CD14-positive monocyte (primary cell): ENCODE measurements around the gene PDCD4. TPM values are rescaled to one million over a fixed set of nuclear protein-coding genes. Genes with fewer than 3 reads are reported as not detected.

Experiments used
- DNase-seq, 3 donors: peaks; one replicate each; pipeline ENCODE4 v3.0.0-alpha.2; 2011 to 2022
- H2AFZ ChIP-seq: 2 replicates; pipeline ENCODE4 v1.6.0; 2012; ENCODE audit warnings: mild to moderate bottlenecking, low read depth, low read length, inconsistent platforms; ENCODE audit not compliant: insufficient read depth, poor library complexity, severe bottlenecking
- H3K27ac ChIP-seq, 2 donors: 1 replicate in 1 of 2; 2 replicates in 1 of 2; pipeline ENCODE4 v1.5.1; 2012 to 2013; ENCODE audit warnings: low read length in 2 of 2, control low read depth in 1 of 2, inconsistent platforms in 1 of 2, low read depth in 1 of 2, mild to moderate bottlenecking in 1 of 2
- H3K27me3 ChIP-seq, 2 donors: one replicate each; pipeline versions ENCODE4 v1.6.0 to v1.6.1; 2011 to 2013; ENCODE audit warnings: low read length in 2 of 2; ENCODE audit not compliant: control insufficient read depth in 2 of 2, insufficient read depth in 2 of 2
- H3K36me3 ChIP-seq, 2 donors: replicated peaks in 1 of 2; 1 replicate in 1 of 2; 2 replicates in 1 of 2; pipeline versions ENCODE4 v1.5.1 to v1.6.1; 2012 to 2013; ENCODE audit warnings: low read length in 2 of 2, control low read depth in 1 of 2, inconsistent platforms in 1 of 2, mild to moderate bottlenecking in 1 of 2; ENCODE audit not compliant: insufficient read depth in 2 of 2, control insufficient read depth in 1 of 2
- H3K4me1 ChIP-seq, 2 donors: 1 replicate in 1 of 2; 2 replicates in 1 of 2; pipeline versions ENCODE4 v1.5.1 to v1.6.1; 2012 to 2013; ENCODE audit warnings: low read length in 2 of 2, control low read depth in 1 of 2, inconsistent platforms in 1 of 2, mild to moderate bottlenecking in 1 of 2, moderate library complexity in 1 of 2; ENCODE audit not compliant: insufficient read depth in 2 of 2, control insufficient read depth in 1 of 2
- H3K4me2 ChIP-seq: replicated peaks from 2 replicates; pipeline ENCODE3; 2012; ENCODE audit warnings: low read length, moderate library complexity, mild to moderate bottlenecking; ENCODE audit not compliant: poor library complexity, severe bottlenecking; ENCODE audit errors: extremely low read depth
- H3K4me3 ChIP-seq, 3 experiments: fragments of 200-600 bp in 1 of 3; sonication (generic) in 1 of 3; replicated peaks in 1 of 3; 1 replicate in 2 of 3; 2 replicates in 1 of 3; pipeline ENCODE4 v1.5.1; 2011 to 2013; ENCODE audit warnings: low read length in 3 of 3, mild to moderate bottlenecking in 3 of 3, control low read depth in 2 of 3, low read depth in 2 of 3, inconsistent platforms in 1 of 3, moderate library complexity in 1 of 3
- H3K79me2 ChIP-seq: 2 replicates; pipeline ENCODE4 v1.6.0; 2012; ENCODE audit warnings: mild to moderate bottlenecking, control low read depth, inconsistent platforms, low read length, moderate library complexity; ENCODE audit not compliant: insufficient read depth
- H3K9ac ChIP-seq: 2 replicates; pipeline ENCODE4 v1.6.0; 2017; ENCODE audit warnings: low read length, mild to moderate bottlenecking; ENCODE audit not compliant: insufficient read depth, poor library complexity, severe bottlenecking
- H3K9me3 ChIP-seq, 2 donors: replicated peaks in 1 of 2; 1 replicate in 1 of 2; 2 replicates in 1 of 2; pipeline versions ENCODE4 v1.5.1 to v1.6.1; 2012 to 2013; ENCODE audit warnings: low read length in 2 of 2, control low read depth in 1 of 2; ENCODE audit not compliant: control insufficient read depth in 1 of 2, insufficient read depth in 1 of 2
- H4K20me1 ChIP-seq: 2 replicates; pipeline ENCODE4 v1.6.0; 2012; ENCODE audit warnings: mild to moderate bottlenecking, low read length, control low read depth, moderate library complexity; ENCODE audit not compliant: insufficient read depth
- H3K27ac Mint-ChIP-seq, 7 donors: one replicate each; pipeline ENCODE4 v1.8.0; 2020; ENCODE audit warnings: mild to moderate bottlenecking in 7 of 7, mixed read lengths in 7 of 7, moderate library complexity in 6 of 7, inconsistent platforms in 2 of 7
- H3K27me3 Mint-ChIP-seq, 3 donors: one replicate each; pipeline ENCODE4 v1.8.0; 2021 to 2022; ENCODE audit warnings: low read depth in 3 of 3, mild to moderate bottlenecking in 3 of 3, mixed read lengths in 3 of 3, moderate library complexity in 3 of 3, inconsistent platforms in 1 of 3
- H3K36me3 Mint-ChIP-seq, 2 donors: one replicate each; pipeline ENCODE4 v1.8.0; 2020; ENCODE audit warnings: mixed read lengths in 2 of 2, inconsistent platforms in 1 of 2, mild to moderate bottlenecking in 1 of 2
- H3K4me1 Mint-ChIP-seq: one replicate; pipeline ENCODE4 v1.8.0; 2020; ENCODE audit warnings: mild to moderate bottlenecking, mixed read lengths
- H3K4me3 Mint-ChIP-seq, 2 donors: one replicate each; pipeline ENCODE4 v1.8.0; 2020; ENCODE audit warnings: mild to moderate bottlenecking in 2 of 2, mixed read lengths in 2 of 2, moderate library complexity in 1 of 2
- H3K9me3 Mint-ChIP-seq, 7 donors: one replicate each; pipeline ENCODE4 v1.8.0; 2020 to 2022; ENCODE audit warnings: mixed read lengths in 7 of 7, mild to moderate bottlenecking in 6 of 7, moderate library complexity in 6 of 7, inconsistent platforms in 2 of 7
- WGBS: methylation state at CpG from one replicate; pipeline ENCODE4 v1.1.5; 2013; ENCODE audit warnings: missing lambda C conversion rate; ENCODE audit not compliant: insufficient coverage; 5-methylcytosine and 5-hydroxymethylcytosine counted together
- intact Hi-C, 2 donors: fragments of 100-400 bp; cut with micrococcal nuclease; formaldehyde crosslinking; loops; one replicate each; pipeline versions ENCODE4 v1.15.0 to v1.15.1; 2023
- polyA plus RNA-seq, 3 donors: library from polyadenylated mRNA; depleted of rRNA in 1 of 3; unstranded in 2 of 3; stranded (reverse) in 1 of 3; fragments of 300-500 nt in 2 of 3; fragments of >200 nt in 1 of 3; fragmentation: Illumina TruSeq in 2 of 3; gene quantifications; 1 replicate in 2 of 3; 2 replicates in 1 of 3; pipeline ENCODE4 v1.2.3, GENCODE V29; 2012 to 2021
- TF ChIP-seq, protein P1 (sequence below): fragments of 200-600 bp; IDR thresholded peaks from one replicate; pipeline ENCODE4 v1.8.0; 2022; ENCODE audit warnings: antibody characterized with exemption, mild to moderate bottlenecking

The PDCD4 gene
- polyA plus RNA-seq, 3 donors = 39.8 to 53.4 (median 48.6) TPM

DNA sequence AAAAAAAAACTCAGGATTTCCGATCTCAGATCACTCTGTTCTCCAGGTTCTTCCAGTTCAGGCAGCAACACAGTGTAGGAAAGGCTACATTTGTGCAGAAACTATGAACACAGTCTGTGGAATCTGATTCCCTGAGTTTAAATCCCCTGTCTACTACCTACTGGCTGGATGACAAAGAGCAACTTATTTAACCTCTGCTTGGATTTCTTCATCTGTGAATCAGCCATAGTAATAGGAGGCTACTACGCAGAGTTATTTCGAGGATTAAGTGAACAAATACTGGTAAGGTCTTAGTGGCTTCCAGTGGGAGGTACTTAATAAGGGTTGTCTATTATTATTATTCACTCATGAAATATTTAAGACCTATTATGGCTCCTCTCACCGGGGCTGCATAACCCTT is 44.3 kb upstream of the PDCD4 start:
- Histone ChIP-seq H3K9me3 (no peaks in the 10 kb centered on the region), H3K27ac (no peak overlapping the region), H3K4me2 (no peak overlapping the region), H3K36me3 (no peaks in the 10 kb centered on the region), H3K4me1 (no peaks in the 10 kb centered on the region), H2AFZ (no peak overlapping the region), H3K4me3 (no peak overlapping the region), H3K27me3 (no peaks in the 10 kb centered on the region), H4K20me1 (no peaks in the 10 kb centered on the region), H3K79me2 (no peaks in the 10 kb centered on the region), H3K9ac (no peak overlapping the region)
- no peak for DNase-seq
- TF ChIP-seq, protein P1, sequence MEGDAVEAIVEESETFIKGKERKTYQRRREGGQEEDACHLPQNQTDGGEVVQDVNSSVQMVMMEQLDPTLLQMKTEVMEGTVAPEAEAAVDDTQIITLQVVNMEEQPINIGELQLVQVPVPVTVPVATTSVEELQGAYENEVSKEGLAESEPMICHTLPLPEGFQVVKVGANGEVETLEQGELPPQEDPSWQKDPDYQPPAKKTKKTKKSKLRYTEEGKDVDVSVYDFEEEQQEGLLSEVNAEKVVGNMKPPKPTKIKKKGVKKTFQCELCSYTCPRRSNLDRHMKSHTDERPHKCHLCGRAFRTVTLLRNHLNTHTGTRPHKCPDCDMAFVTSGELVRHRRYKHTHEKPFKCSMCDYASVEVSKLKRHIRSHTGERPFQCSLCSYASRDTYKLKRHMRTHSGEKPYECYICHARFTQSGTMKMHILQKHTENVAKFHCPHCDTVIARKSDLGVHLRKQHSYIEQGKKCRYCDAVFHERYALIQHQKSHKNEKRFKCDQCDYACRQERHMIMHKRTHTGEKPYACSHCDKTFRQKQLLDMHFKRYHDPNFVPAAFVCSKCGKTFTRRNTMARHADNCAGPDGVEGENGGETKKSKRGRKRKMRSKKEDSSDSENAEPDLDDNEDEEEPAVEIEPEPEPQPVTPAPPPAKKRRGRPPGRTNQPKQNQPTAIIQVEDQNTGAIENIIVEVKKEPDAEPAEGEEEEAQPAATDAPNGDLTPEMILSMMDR = no peak
- intact Hi-C loops = no loop called here
- peak overlapping the region in 1 of 7 donors; percentile 18 for H3K27ac Mint-ChIP-seq
- 80% methylated on average over 1 of the region's 4 CpGs for WGBS
- no peak overlapping the region for H3K4me3 Mint-ChIP-seq
- no peaks in the 10 kb centered on the region for H3K36me3 Mint-ChIP-seq
- H3K27me3 Mint-ChIP-seq = peaks cover 0 to 3% (median 0%) of the 10 kb centered on the region in 3 donors
- no peaks in the 10 kb centered on the region for H3K4me1 Mint-ChIP-seq
- peaks cover 0 to 1% (median 0%) of the 10 kb centered on the region in 7 donors for H3K9me3 Mint-ChIP-seq

DNA sequence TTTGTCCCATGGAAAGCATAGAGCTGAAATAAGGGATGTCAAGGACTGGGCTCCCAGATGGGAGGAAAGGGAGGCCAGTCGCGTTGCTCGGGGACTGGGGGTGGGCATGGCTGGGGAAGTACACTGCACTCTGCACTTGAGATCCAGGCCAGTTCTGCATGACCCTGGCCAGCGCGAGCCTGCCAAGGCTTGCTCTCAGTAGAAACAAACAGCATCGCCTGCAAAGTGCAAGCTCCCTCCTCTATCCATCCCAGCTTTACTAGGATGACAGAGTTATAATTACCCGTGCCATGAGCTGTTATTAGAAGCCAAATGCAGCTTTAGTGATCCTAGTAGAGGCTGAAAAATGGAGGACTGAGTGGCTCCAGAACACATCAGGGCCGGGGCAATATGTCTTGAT is 43.9 kb upstream of the PDCD4 start:
- Mint-ChIP-seq H3K27ac (peak overlapping the region in 1 of 7 donors; percentile 18), H3K36me3 (no peaks in the 10 kb centered on the region), H3K4me3 (no peak overlapping the region), H3K27me3 (peaks cover 0 to 3% (median 0%) of the 10 kb centered on the region in 3 donors), H3K9me3 (peaks cover 0 to 1% (median 0%) of the 10 kb centered on the region in 7 donors), H3K4me1 (no peaks in the 10 kb centered on the region)
- Histone ChIP-seq H3K4me3 (no peak overlapping the region), H3K9ac (no peak overlapping the region), H3K79me2 (no peaks in the 10 kb centered on the region), H3K4me2 (no peak overlapping the region), H3K36me3 (no peaks in the 10 kb centered on the region), H3K4me1 (no peaks in the 10 kb centered on the region), H3K9me3 (no peaks in the 10 kb centered on the region), H2AFZ (no peak overlapping the region), H3K27ac (no peak overlapping the region), H4K20me1 (no peaks in the 10 kb centered on the region), H3K27me3 (no peaks in the 10 kb centered on the region)
- DNase-seq = no peak
- WGBS = no CpG with 5 or more reads among the region's 8 CpGs
- intact Hi-C loops = no loop called here
- TF ChIP-seq, protein P1 = no peak
